Omental fat pad (tissue), 4 donors: ENCODE results near the gene CABLES2. TPM values are rescaled to one million over a fixed set of nuclear protein-coding genes. Genes with fewer than 3 reads are reported as not detected.
"Not testable (repeated sequence)": the region's sequence is repeated elsewhere in the genome, so short reads cannot be mapped to it uniquely, and the experiment has no call there.

Source experiments
- ATAC-seq: fragments of 150-250 bp; one replicate; pipeline ENCODE4 v1.9.1; 2016; ENCODE audit warnings: mild to moderate bottlenecking, moderate library complexity; ENCODE audit not compliant: low FRiP score
- DNase-seq: peaks from one replicate; pipeline ENCODE4 v3.0.0-alpha.2; 2019; ENCODE audit warnings: low spot score
- CTCF ChIP-seq, 3 donors: fragments of 450-650 bp; IDR thresholded peaks; one replicate each; pipeline ENCODE4 v1.5.1; 2016 to 2017; ENCODE audit warnings: antibody characterized with exemption in 3 of 3, mild to moderate bottlenecking in 3 of 3, moderate library complexity in 2 of 3
- total RNA-seq, 4 donors: library from RNA; depleted of rRNA; stranded (reverse); fragments of >200 nt; gene quantifications; one replicate each; pipeline ENCODE4 v1.1.0, GENCODE V29; 2016

CABLES2 gene
- total RNA-seq, 4 donors from 2014 or later = 1.5 to 2.8 (median 2.5) TPM

- ATAC-seq (no peak), DNase-seq (no peak)
- no peak for TF ChIP-seq CTCF (IDR thresholded peaks at IDR 0.05)
Measured at GRCh38 chr20:62377615-62378178, 29.4 kb downstream of the CABLES2 start.

GRCh38 chr20:62377064-62377461, 30.0 kb downstream of the CABLES2 start:
- no peak for TF ChIP-seq CTCF (IDR thresholded peaks at IDR 0.05)
- no peak for ATAC-seq
- DNase-seq = no peak

- DNase-seq (no peak), ATAC-seq (peak; percentile 72)
- peak in 1 of 3 donors; percentile 19 for TF ChIP-seq CTCF (IDR thresholded peaks at IDR 0.05)
Measured at GRCh38 chr20:62376112-62377063, 30.7 kb downstream of the CABLES2 start.

- no peak for ATAC-seq
- TF ChIP-seq CTCF (IDR thresholded peaks at IDR 0.05) = no peak
- no peak for DNase-seq
Measured at GRCh38 chr20:62374331-62375152, 32.5 kb downstream of the CABLES2 start.

GRCh38 chr20:62373631-62374179, 33.4 kb downstream of the CABLES2 start:
- not testable (repeated sequence) for ATAC-seq, DNase-seq

- ATAC-seq = no peak
- DNase-seq = no peak
- TF ChIP-seq CTCF (IDR thresholded peaks at IDR 0.05) = no peak
Measured at GRCh38 chr20:62372042-62372993, 34.8 kb downstream of the CABLES2 start.
